ENCODE measurements around the gene ERC2. TPM values are rescaled to one million over a fixed set of nuclear protein-coding genes. Genes with fewer than 3 reads are reported as not detected.

The ERC2 gene
- total RNA-seq, 1 experiment from 2014 or later, result 0.77 TPM

DNA sequence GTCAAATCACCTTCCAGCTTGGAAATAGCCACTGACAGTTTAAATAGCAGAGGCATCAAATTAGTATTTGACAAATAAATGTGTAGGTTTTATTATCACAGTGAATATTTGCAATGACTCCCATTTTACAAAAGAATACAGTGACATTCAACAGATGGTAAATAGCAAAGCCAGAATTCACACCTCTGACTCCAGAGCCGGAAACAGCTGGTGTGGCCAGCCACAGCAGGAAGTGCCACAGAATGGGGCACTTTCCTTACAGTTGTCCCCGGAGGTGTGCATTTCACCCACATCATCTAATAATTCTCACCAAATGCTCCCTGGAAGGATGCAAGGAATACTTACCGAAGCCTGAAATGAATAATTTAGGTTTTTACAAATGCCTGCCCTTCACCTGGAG lies 685.5 kb downstream of the ERC2 start:
- no peaks in the 10 kb centered on the region for H3F3A ChIP-seq (ENCODE audit: low read length, unreplicated experiment)
- DNase-seq (no peak), ATAC-seq (no peak)
- no peaks in the 10 kb centered on the region for H3K9me2 ChIP-seq (replicated peaks; ENCODE audit: low read length)
- H3K27ac ChIP-seq (ENCODE audit: low read length), result no peak overlapping the region
- no peaks in the 10 kb centered on the region for H3K36me3 ChIP-seq (ENCODE audit: low read depth, low read length)
- POLR2A ChIA-PET (ENCODE audit: unreplicated experiment), result no interaction called here
- intact Hi-C loops (cut with micrococcal nuclease), result no loop called here
- H3K4me3 ChIP-seq (ENCODE audit: low read length), result no peak overlapping the region
- no peak overlapping the region for H2AFZ ChIP-seq (ENCODE audit: low read length)
- H3K79me2 ChIP-seq (ENCODE audit: low read length), result no peaks in the 10 kb centered on the region
- BruUV-seq (replicated peaks), result no TSS peak
- H3K27me3 ChIP-seq (ENCODE audit: low read length), result no peaks in the 10 kb centered on the region
- H4K20me1 ChIP-seq (ENCODE audit: low read length), result no peaks in the 10 kb centered on the region
- CTCF ChIA-PET, result no interaction called here
- H3K9ac ChIP-seq (ENCODE audit: low read length), result no peak overlapping the region
- TF ChIP-seq EZH2phosphoT487 (IDR thresholded peaks at IDR 0.05; ENCODE audit: borderline replicate concordance, low read length) (no peak), EZH2 (IDR thresholded peaks at IDR 0.05; ENCODE audit: low read length, unreplicated experiment) (no peak)
- TF ChIP-seq, protein P1, sequence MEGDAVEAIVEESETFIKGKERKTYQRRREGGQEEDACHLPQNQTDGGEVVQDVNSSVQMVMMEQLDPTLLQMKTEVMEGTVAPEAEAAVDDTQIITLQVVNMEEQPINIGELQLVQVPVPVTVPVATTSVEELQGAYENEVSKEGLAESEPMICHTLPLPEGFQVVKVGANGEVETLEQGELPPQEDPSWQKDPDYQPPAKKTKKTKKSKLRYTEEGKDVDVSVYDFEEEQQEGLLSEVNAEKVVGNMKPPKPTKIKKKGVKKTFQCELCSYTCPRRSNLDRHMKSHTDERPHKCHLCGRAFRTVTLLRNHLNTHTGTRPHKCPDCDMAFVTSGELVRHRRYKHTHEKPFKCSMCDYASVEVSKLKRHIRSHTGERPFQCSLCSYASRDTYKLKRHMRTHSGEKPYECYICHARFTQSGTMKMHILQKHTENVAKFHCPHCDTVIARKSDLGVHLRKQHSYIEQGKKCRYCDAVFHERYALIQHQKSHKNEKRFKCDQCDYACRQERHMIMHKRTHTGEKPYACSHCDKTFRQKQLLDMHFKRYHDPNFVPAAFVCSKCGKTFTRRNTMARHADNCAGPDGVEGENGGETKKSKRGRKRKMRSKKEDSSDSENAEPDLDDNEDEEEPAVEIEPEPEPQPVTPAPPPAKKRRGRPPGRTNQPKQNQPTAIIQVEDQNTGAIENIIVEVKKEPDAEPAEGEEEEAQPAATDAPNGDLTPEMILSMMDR (conservative IDR thresholded peaks at IDR 0.05; ENCODE audit: low read depth, low read length), result no peak
- H3K4me1 ChIP-seq (ENCODE audit: insufficient read depth, low read length), result no peaks in the 10 kb centered on the region
- no peaks in the 10 kb centered on the region for H3K9me3 ChIP-seq (ENCODE audit: low read length)
- no peak overlapping the region for H3K4me2 ChIP-seq (ENCODE audit: low read length)

DNA sequence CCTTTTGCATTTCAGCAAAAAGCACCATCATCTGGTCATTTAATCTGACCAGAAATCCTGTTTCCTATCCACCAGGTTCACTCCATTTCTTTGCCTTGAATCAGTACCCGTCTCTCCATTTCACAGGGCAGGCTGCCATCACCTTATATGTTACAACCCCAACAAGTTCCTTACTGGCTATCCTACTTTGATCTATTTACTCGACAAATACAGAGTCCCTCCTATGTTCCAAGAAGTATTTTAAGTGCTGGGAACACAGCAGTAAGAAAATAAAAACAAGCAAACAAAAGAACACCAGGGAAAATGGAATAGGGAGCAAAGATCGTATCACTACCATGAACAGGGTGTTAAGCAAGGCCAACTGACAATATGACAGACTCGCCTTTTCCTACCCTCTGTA lies 685.9 kb downstream of the ERC2 start:
- Histone ChIP-seq H3K27ac (ENCODE audit: low read length) (no peak overlapping the region), H3K4me3 (ENCODE audit: low read length) (no peak overlapping the region), H3K27me3 (ENCODE audit: low read length) (no peaks in the 10 kb centered on the region), H2AFZ (ENCODE audit: low read length) (no peak overlapping the region), H4K20me1 (ENCODE audit: low read length) (no peaks in the 10 kb centered on the region), H3K9ac (ENCODE audit: low read length) (no peak overlapping the region), H3K4me1 (ENCODE audit: insufficient read depth, low read length) (no peaks in the 10 kb centered on the region), H3K9me3 (ENCODE audit: low read length) (no peaks in the 10 kb centered on the region), H3F3A (ENCODE audit: low read length, unreplicated experiment) (no peaks in the 10 kb centered on the region), H3K79me2 (ENCODE audit: low read length) (no peaks in the 10 kb centered on the region), H3K9me2 (replicated peaks; ENCODE audit: low read length) (no peaks in the 10 kb centered on the region), H3K4me2 (ENCODE audit: low read length) (no peak overlapping the region), H3K36me3 (ENCODE audit: low read depth, low read length) (no peaks in the 10 kb centered on the region)
- ChIA-PET POLR2A (ENCODE audit: unreplicated experiment) (no interaction called here), CTCF (no interaction called here)
- BruUV-seq (replicated peaks), result no TSS peak
- intact Hi-C loops (cut with micrococcal nuclease), result no loop called here
- TF ChIP-seq, protein P1 (conservative IDR thresholded peaks at IDR 0.05; ENCODE audit: low read depth, low read length), result no peak
- TF ChIP-seq EZH2 (IDR thresholded peaks at IDR 0.05; ENCODE audit: low read length, unreplicated experiment) (no peak), EZH2phosphoT487 (IDR thresholded peaks at IDR 0.05; ENCODE audit: borderline replicate concordance, low read length) (no peak)
- ATAC-seq (no peak), DNase-seq (no peak)

DNA sequence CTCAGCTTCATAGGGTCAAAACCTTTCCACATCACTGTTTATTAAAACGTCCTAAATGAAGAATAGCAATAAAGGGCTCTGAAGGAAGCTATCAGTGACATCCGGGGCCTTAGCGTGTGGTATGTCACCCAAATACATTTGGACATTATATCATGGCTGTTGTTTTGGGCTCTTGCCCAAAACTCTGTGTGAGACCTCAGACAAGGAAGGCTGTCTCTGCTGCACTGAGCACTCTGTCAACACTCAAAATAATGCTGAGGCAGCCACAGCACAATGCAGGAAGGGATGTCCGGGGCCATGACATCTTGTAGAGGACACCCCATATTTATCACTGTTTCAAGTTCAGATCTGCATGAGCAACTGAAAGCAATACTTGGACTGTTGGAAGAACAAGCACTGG lies 687.4 kb downstream of the ERC2 start:
- Histone ChIP-seq H3K9me3 (ENCODE audit: low read length) (no peaks in the 10 kb centered on the region), H3K27me3 (ENCODE audit: low read length) (no peaks in the 10 kb centered on the region), H3K9me2 (replicated peaks; ENCODE audit: low read length) (no peaks in the 10 kb centered on the region), H3K9ac (ENCODE audit: low read length) (no peak overlapping the region), H2AFZ (ENCODE audit: low read length) (no peak overlapping the region), H3K36me3 (ENCODE audit: low read depth, low read length) (no peaks in the 10 kb centered on the region), H3F3A (ENCODE audit: low read length, unreplicated experiment) (no peaks in the 10 kb centered on the region), H3K4me2 (ENCODE audit: low read length) (no peak overlapping the region), H3K27ac (ENCODE audit: low read length) (no peak overlapping the region), H3K4me1 (ENCODE audit: insufficient read depth, low read length) (no peaks in the 10 kb centered on the region), H3K4me3 (ENCODE audit: low read length) (no peak overlapping the region), H4K20me1 (ENCODE audit: low read length) (no peaks in the 10 kb centered on the region), H3K79me2 (ENCODE audit: low read length) (no peaks in the 10 kb centered on the region)
- POLR2A ChIA-PET (ENCODE audit: unreplicated experiment), result no interaction called here
- no peak for DNase-seq
- BruUV-seq (replicated peaks), result no TSS peak
- TF ChIP-seq, protein P1 (conservative IDR thresholded peaks at IDR 0.05; ENCODE audit: low read depth, low read length), result no peak
- TF ChIP-seq EZH2phosphoT487 (IDR thresholded peaks at IDR 0.05; ENCODE audit: borderline replicate concordance, low read length), result no peak
- intact Hi-C loops (cut with micrococcal nuclease), result no loop called here
- CTCF ChIA-PET, result interaction anchor here (0.6 kb wide), 1 partner anchor 34 kb away, joined by 3 read pairs; no protein-coding TSS in a partner anchor
- no peak for ATAC-seq

Data from PC-3 (cell line).